ENCODE data around the gene TK1.
A peak's percentile ranks its signal among the peaks of the same experiment; 100 is the strongest.

The TK1 gene

DNA sequence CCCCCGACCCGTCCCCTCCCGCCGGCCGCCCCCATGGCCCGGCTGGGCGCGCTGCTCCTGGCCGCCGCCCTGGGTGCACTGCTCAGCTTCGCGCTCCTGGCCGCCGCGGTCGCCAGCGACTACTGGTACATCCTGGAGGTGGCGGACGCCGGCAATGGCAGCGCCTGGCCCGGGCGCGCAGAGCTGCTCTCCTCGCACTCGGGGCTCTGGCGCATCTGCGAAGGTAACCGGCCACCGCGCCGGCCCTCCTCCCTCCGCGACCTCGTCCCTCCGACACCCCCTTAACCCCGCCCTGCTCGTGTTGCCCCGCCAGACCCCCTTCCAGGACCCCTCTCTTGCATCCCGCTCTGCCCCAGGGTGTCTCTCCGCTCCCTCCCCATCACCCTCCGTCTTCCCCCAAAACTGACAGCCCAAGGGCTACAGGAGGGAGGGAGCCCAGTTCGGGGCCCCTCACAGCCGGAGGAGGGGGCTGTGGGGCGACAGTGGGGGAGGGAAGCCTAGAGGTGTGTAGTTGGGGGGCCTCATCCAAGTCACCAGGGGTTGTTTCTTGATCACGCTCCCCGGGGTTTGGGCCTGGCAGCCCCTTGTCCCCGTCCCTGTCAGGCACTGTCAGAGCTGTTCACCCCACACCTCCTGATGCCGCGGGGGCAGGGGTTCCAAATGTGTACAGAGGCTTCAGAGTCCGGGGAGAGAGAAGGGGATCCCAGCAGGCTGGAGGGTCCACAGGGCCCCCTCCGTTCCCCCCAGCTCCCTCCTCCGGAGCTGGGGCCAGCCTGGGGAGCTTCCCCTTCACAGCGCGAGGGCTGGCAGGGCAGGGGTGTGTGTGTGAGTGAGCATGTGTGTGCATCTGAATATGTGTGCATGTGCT is 45.4 kb upstream of the TK1 start:
- peak; percentile 72 for DNase-seq (ENCODE audit: low spot score)
- TF ChIP-seq, protein P1, sequence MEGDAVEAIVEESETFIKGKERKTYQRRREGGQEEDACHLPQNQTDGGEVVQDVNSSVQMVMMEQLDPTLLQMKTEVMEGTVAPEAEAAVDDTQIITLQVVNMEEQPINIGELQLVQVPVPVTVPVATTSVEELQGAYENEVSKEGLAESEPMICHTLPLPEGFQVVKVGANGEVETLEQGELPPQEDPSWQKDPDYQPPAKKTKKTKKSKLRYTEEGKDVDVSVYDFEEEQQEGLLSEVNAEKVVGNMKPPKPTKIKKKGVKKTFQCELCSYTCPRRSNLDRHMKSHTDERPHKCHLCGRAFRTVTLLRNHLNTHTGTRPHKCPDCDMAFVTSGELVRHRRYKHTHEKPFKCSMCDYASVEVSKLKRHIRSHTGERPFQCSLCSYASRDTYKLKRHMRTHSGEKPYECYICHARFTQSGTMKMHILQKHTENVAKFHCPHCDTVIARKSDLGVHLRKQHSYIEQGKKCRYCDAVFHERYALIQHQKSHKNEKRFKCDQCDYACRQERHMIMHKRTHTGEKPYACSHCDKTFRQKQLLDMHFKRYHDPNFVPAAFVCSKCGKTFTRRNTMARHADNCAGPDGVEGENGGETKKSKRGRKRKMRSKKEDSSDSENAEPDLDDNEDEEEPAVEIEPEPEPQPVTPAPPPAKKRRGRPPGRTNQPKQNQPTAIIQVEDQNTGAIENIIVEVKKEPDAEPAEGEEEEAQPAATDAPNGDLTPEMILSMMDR (IDR thresholded peaks at IDR 0.05; ENCODE audit: borderline replicate concordance, control extremely low read depth, extremely low read depth, insufficient read depth, missing control alignments) = no peak
- in situ Hi-C loops (cut with MboI; ENCODE audit: low sequenced_read_pairs, unreplicated experiment) = no loop called here

DNA sequence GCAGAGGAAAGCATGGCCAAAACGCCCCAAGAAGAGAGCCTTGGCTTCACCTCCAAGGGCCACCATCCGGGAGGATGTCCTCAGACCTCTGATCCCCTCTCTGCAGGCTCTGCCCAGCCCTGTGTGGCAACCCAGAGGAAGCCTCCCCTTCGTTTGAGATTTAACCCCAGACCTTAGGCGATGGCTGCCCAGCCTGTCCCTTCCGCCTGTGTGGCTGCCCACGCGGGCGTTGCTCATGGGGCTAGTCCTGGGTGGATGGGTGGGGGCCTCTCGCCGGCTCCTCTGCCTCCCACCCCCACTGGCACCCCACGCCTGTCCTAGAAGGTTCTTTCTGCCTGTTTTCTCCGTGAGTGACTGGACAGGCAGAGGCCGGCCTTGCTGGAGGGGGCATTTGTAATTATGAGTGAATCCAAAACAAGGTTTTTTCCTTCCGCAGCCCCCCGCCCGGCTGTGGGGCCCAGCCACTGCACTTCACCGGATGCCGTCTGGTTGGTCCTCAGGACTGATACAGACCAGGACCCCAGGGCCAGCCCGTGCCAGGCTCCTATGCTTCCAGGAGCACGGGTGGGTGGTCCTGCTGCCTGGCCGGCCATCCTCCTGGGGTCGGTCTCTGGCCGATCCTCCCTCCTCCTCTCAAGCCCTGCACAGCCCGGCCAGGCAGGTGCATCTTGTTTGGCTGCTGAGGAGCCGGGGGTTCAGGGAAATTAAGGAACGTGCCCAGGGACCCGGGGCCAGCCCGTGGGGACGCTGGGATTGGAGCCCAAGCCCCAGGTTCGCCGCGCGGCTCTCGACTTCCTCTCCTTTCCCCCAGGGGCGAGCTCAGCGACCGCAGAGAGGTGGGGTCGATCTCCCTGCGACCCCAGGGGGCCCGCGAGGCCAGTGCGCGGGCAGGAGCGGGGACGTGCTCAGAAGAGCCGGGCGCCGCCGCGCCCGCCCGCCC is 44.4 kb upstream of the TK1 start, which contains the start of gene TMEM235:
Gene TMEM235, plus strand, starts transcription at position 636 of the 940 bp plus-strand sequence. CDS start 393 bp downstream, outside the sequence.
- no peak for DNase-seq (ENCODE audit: low spot score)
- in situ Hi-C loops (cut with MboI; ENCODE audit: low sequenced_read_pairs, unreplicated experiment) = no loop called here
- TF ChIP-seq, protein P1 (IDR thresholded peaks at IDR 0.05; ENCODE audit: borderline replicate concordance, control extremely low read depth, extremely low read depth, insufficient read depth, missing control alignments) = no peak

DNA sequence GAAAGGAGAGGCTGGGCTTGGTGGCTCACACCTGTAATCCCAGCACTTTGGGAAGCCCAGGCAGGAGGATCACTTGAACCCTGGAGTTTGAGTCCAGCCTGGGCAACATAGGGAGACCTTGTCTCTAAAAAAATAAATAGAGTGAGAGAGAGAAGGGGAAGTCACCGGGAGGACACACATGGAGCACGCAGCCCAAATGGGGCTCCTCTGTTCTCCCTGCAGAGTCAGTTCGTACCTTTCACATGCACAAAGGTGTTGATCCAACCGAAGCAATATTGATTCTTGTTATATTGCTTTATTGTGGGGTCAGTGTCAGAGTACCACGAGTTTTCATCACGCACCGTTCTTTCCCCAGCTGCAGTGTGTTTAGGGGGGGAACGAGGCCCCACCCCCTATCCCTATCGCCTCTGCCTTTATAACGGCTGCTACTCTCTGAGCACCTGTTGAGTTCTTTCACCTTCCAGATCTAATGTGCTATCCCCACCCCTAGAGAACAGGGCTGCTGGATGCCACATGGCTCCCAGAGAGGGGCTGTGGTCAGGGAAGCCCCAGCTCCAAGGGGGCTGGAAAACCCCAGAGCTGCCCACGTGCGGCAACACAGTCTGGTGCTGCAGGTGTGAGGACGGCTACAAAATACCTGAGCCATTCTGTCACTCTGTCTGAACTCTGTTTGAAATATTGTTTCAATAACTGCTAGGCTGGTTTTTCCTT is 43.6 kb upstream of the TK1 start:
- in situ Hi-C loops (cut with MboI; ENCODE audit: low sequenced_read_pairs, unreplicated experiment) = no loop called here
- no peak for DNase-seq (ENCODE audit: low spot score)
- TF ChIP-seq, protein P1 (IDR thresholded peaks at IDR 0.05; ENCODE audit: borderline replicate concordance, control extremely low read depth, extremely low read depth, insufficient read depth, missing control alignments) = no peak

DNA sequence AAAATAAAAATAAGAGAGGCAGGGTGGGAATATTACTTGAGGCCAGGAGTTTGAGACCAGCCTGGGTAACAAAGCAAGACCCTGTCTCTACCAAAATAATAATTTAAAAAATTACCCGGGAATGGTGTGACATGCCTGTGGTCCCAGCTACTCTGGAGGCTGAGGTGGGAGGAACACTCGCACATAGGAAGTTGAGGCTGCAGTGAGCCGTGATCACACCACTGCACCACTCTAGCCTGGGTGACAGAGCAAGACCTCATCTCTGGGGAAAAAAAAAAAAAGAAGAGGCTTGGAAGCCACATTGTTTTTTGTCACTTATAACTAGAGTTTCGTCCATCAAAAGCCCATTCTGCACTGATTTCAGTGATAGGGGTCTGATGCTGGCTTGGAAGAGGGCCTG is 41.3 kb upstream of the TK1 start:
- TF ChIP-seq, protein P1 (IDR thresholded peaks at IDR 0.05; ENCODE audit: borderline replicate concordance, control extremely low read depth, extremely low read depth, insufficient read depth, missing control alignments) = no peak
- in situ Hi-C loops (cut with MboI; ENCODE audit: low sequenced_read_pairs, unreplicated experiment) = no loop called here
- no peak for DNase-seq (ENCODE audit: low spot score)

DNA sequence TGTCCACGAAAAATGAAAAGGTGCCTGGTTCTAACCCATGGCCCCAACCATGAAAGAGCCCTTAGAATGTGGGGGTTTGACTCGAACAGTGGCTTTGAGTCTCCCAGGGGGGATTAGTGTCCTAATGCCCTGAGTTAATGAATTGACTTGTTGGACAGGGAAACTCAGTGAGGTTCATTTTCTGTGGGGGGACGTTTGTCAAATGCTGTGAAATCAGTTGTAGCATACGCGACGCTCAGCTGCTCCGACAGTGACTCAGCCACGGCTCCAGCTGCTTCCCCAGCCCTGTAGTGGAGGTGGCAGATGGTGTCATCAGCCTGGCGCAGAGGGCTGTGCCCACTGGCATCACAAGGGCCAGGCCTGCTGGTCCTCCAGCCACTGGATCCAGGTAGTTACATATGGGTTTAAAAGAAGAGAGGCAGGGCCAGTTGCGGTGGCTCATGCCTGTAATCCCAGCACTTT is 40.6 kb upstream of the TK1 start:
- no peak for DNase-seq (ENCODE audit: low spot score)
- TF ChIP-seq, protein P1 (IDR thresholded peaks at IDR 0.05; ENCODE audit: borderline replicate concordance, control extremely low read depth, extremely low read depth, insufficient read depth, missing control alignments) = no peak
- in situ Hi-C loops (cut with MboI; ENCODE audit: low sequenced_read_pairs, unreplicated experiment) = no loop called here

Data from GM13976 (cell line).